PC-9 (cell line): Measurements from ENCODE around the gene PAXX. TPM values are rescaled to one million over a fixed set of nuclear protein-coding genes. Genes with fewer than 3 reads are reported as not detected.

Experiments
- BruUV-seq: library from RNA; stranded (reverse); fragments of 400-500 nt; replicated peaks from 2 replicates; lab custom pipeline; 2021; lab: Mats Ljungman, UMichigan
- CTCF ChIA-PET: fragments of 300-600 bp; sonication (Branson Sonifier 250); formaldehyde crosslinking; loops from one replicate; lab custom pipeline; 2022; ENCODE audit warnings: antibody characterized with exemption; lab: Charles Lee
- POLR2A ChIA-PET: fragments of 300-600 bp; sonication (Branson Sonifier 250); formaldehyde crosslinking; loops from one replicate; lab custom pipeline; 2022; ENCODE audit warnings: antibody characterized with exemption; ENCODE audit not compliant: unreplicated experiment; lab: Charles Lee
- DNase-seq, 2 experiments: peaks; one replicate each; pipeline versions ENCODE4 v3.0.0 to v3.0.0-alpha.2; 2015 to 2022; ENCODE audit warnings: mixed read lengths in 1 of 2
- H2AFZ ChIP-seq: fragments of 200-600 bp; sonication (generic); 2 replicates; pipeline ENCODE4 v1.8.1; 2017; ENCODE audit warnings: antibody characterized with exemption
- H3F3A ChIP-seq: fragments of 200-600 bp; sonication (generic); 2 replicates; pipeline ENCODE4 v1.8.1; 2017; ENCODE audit warnings: antibody characterized with exemption, mild to moderate bottlenecking, low read depth; ENCODE audit not compliant: insufficient read depth
- H3K27ac ChIP-seq: fragments of 200-600 bp; sonication (generic); 2 replicates; pipeline ENCODE4 v1.6.1; 2016; ENCODE audit warnings: mixed run types
- H3K27me3 ChIP-seq: fragments of 200-600 bp; sonication (generic); 2 replicates; pipeline ENCODE4 v1.6.1; 2016; ENCODE audit warnings: low read depth, mixed run types; ENCODE audit not compliant: insufficient read depth
- H3K36me3 ChIP-seq: fragments of 200-600 bp; sonication (generic); 2 replicates; pipeline ENCODE4 v1.6.1; 2016; ENCODE audit warnings: low read depth, mixed run types
- H3K4me1 ChIP-seq: fragments of 200-600 bp; sonication (generic); replicated peaks from 2 replicates; pipeline ENCODE4 v1.6.1; 2016; ENCODE audit warnings: mixed run types; ENCODE audit not compliant: insufficient read depth
- H3K4me2 ChIP-seq: fragments of 200-600 bp; sonication (generic); 2 replicates; pipeline ENCODE4 v1.6.1; 2017; ENCODE audit warnings: mixed run types
- H3K4me3 ChIP-seq: fragments of 200-600 bp; sonication (generic); 2 replicates; pipeline ENCODE4 v1.6.1; 2016; ENCODE audit warnings: mixed run types
- H3K79me2 ChIP-seq: fragments of 200-600 bp; sonication (generic); 2 replicates; pipeline ENCODE4 v1.6.1; 2017; ENCODE audit warnings: low read depth, mixed run types
- H3K9me2 ChIP-seq: fragments of 200-600 bp; sonication (generic); 2 replicates; pipeline ENCODE4 v1.8.1; 2017; ENCODE audit warnings: mild to moderate bottlenecking; ENCODE audit not compliant: insufficient read depth
- H3K9me3 ChIP-seq: fragments of 200-600 bp; sonication (generic); 2 replicates; pipeline ENCODE4 v1.8.1; 2016; ENCODE audit warnings: low read depth; ENCODE audit not compliant: insufficient read depth
- H4K20me1 ChIP-seq: fragments of 200-600 bp; sonication (generic); 2 replicates; pipeline ENCODE4 v1.8.1; 2017; ENCODE audit not compliant: insufficient read depth
- CTCF ChIP-seq: fragments of 200-600 bp; sonication (generic); conservative IDR thresholded peaks from 2 replicates; pipeline ENCODE4 v1.6.1; 2017; ENCODE audit warnings: mixed run types, antibody characterized with exemption, mild to moderate bottlenecking, moderate library complexity
- EZH2 ChIP-seq: fragments of 200-600 bp; sonication (generic); IDR thresholded peaks from 2 replicates; pipeline ENCODE4 v1.8.0; 2017; ENCODE audit warnings: antibody characterized with exemption, low read depth
- intact Hi-C: fragments of 100-400 bp; cut with micrococcal nuclease; formaldehyde crosslinking; loops from one replicate; pipeline ENCODE4 v1.10.0; 2022; ENCODE audit not compliant: unreplicated experiment
- total RNA-seq: library from RNA; stranded (reverse); gene quantifications from 2 replicates; pipeline ENCODE4 v1.2.3, GENCODE V29; 2021

The PAXX gene
- total RNA-seq, 1 experiment from 2014 or later: 54.9 TPM

GRCh38 chr9:137039611-137040366, 47.6 kb downstream of the PAXX start:
- no peaks in the 10 kb centered on the region for H3K9me2 ChIP-seq
- H3K79me2 ChIP-seq: peaks cover 15% of the 10 kb centered on the region
- no peak overlapping the region for H3K4me3 ChIP-seq
- intact Hi-C loops: no loop called here
- no peaks in the 10 kb centered on the region for H3K27me3 ChIP-seq
- POLR2A ChIA-PET: no interaction called here
- TSS peak; percentile 40 for BruUV-seq
- no peak overlapping the region for H2AFZ ChIP-seq
- no peaks in the 10 kb centered on the region for H3K9me3 ChIP-seq
- TF ChIP-seq EZH2: no peak
- TF ChIP-seq CTCF: no peak
- no peak overlapping the region for H3K27ac ChIP-seq
- H4K20me1 ChIP-seq: peaks cover 26% of the 10 kb centered on the region
- peaks cover 20% of the 10 kb centered on the region; the same call in 1 of the 2 replicates for H3F3A ChIP-seq
- H3K4me2 ChIP-seq: no peak overlapping the region
- H3K4me1 ChIP-seq: peaks cover 15% of the 10 kb centered on the region
- H3K36me3 ChIP-seq: no peaks in the 10 kb centered on the region
- DNase-seq: no peak
- CTCF ChIA-PET: interaction anchor here (0.9 kb wide), 1 partner anchor 92 kb away, joined by 4 read pairs; no protein-coding TSS in a partner anchor

DNA sequence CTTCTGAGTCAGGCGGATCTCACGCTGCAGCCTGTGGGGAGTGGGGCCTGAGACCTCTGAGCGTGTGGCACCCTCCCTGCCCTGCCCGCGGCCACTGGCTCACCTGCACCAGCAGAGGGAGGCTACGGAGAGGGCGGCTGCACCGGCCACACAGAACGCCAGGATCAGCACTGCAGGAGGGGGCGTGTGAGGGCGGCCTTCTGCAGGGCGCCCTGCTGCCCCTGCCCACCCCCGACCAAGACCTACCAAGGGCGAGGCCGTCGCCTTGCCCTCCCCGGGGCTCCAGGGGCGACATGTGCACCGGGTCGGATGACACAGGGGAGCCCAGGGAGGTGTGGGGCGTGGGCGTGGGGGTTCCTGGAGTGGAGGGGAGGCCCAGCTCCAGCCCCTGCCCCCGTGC, 48.3 kb downstream of the PAXX start:
- no TSS peak for BruUV-seq
- peaks cover 21% of the 10 kb centered on the region for H3K79me2 ChIP-seq
- intact Hi-C loops: no loop called here
- DNase-seq: no peak
- no peak overlapping the region for H3K27ac ChIP-seq
- H3F3A ChIP-seq: peaks cover 17% of the 10 kb centered on the region; the same call in 1 of the 2 replicates
- H3K4me2 ChIP-seq: no peak overlapping the region
- H3K36me3 ChIP-seq: no peaks in the 10 kb centered on the region
- no peaks in the 10 kb centered on the region for H3K9me3 ChIP-seq
- H3K4me1 ChIP-seq: peaks cover 15% of the 10 kb centered on the region
- no peak for TF ChIP-seq CTCF
- no peak for TF ChIP-seq EZH2
- H3K9me2 ChIP-seq: no peaks in the 10 kb centered on the region
- peaks cover 30% of the 10 kb centered on the region for H4K20me1 ChIP-seq
- H3K27me3 ChIP-seq: no peaks in the 10 kb centered on the region
- no peak overlapping the region for H2AFZ ChIP-seq
- CTCF ChIA-PET: no interaction called here
- POLR2A ChIA-PET: no interaction called here
- H3K4me3 ChIP-seq: no peak overlapping the region

GRCh38 chr9:137041124-137041523, 48.9 kb downstream of the PAXX start:
- no peak for DNase-seq
- peaks cover 21% of the 10 kb centered on the region for H3K79me2 ChIP-seq
- CTCF ChIA-PET: no interaction called here
- peaks cover 12% of the 10 kb centered on the region; the same call in 1 of the 2 replicates for H3F3A ChIP-seq
- no peaks in the 10 kb centered on the region for H3K36me3 ChIP-seq
- no peaks in the 10 kb centered on the region for H3K9me3 ChIP-seq
- no TSS peak for BruUV-seq
- H4K20me1 ChIP-seq: peaks cover 28% of the 10 kb centered on the region
- H3K4me2 ChIP-seq: no peak overlapping the region
- H3K9me2 ChIP-seq: no peaks in the 10 kb centered on the region
- TF ChIP-seq EZH2: no peak
- no peak for TF ChIP-seq CTCF
- no peak overlapping the region for H3K4me3 ChIP-seq
- no peak overlapping the region for H3K27ac ChIP-seq
- intact Hi-C loops: no loop called here
- H3K27me3 ChIP-seq: no peaks in the 10 kb centered on the region
- POLR2A ChIA-PET: no interaction called here
- peaks cover 15% of the 10 kb centered on the region for H3K4me1 ChIP-seq
- no peak overlapping the region for H2AFZ ChIP-seq
